Activated CD8-positive, alpha-beta memory T cell treated with anti-CD3 and anti-CD28 coated beads for 4 hours (primary cell): Measurements from ENCODE around the gene TAL1.

ENCODE experiments used
- DNase-seq, 2 donors: peaks; one replicate each; pipeline ENCODE4 v3.0.0-alpha.2; 2020; ENCODE audit warnings: low read depth in 2 of 2

Gene TAL1

GRCh38 chr1:47188791-47189785 is 42.9 kb downstream of the TAL1 start:
- no peak for DNase-seq

GRCh38 chr1:47187926-47188250 is 44.1 kb downstream of the TAL1 start:
- no peak for DNase-seq

GRCh38 chr1:47187231-47187925 is 44.6 kb downstream of the TAL1 start:
- DNase-seq = no peak

GRCh38 chr1:47186267-47187185 is 45.5 kb downstream of the TAL1 start:
- DNase-seq = no peak

- no peak for DNase-seq
Observed at GRCh38 chr1:47184822-47185677, 47.0 kb downstream of the TAL1 start.

- no peak for DNase-seq
Observed at GRCh38 chr1:47184090-47184821, 47.8 kb downstream of the TAL1 start.

GRCh38 chr1:47183308-47184089 is 48.5 kb downstream of the TAL1 start:
- DNase-seq = no peak

- DNase-seq = no peak
Observed at GRCh38 chr1:47182676-47183235, 49.3 kb downstream of the TAL1 start.

- DNase-seq = no peak
Observed at GRCh38 chr1:47181955-47182675, 49.9 kb downstream of the TAL1 start.

- DNase-seq = no peak
Observed at GRCh38 chr1:47181095-47181954, 50.7 kb downstream of the TAL1 start.

GRCh38 chr1:47180603-47181094 is 51.4 kb downstream of the TAL1 start:
- DNase-seq = no peak

GRCh38 chr1:47179988-47180563 is 51.9 kb downstream of the TAL1 start:
- DNase-seq = no peak

- peak; percentile 28 to 34 for DNase-seq
Observed at GRCh38 chr1:47179017-47179987, 52.7 kb downstream of the TAL1 start.

- no peak for DNase-seq
Observed at GRCh38 chr1:47178654-47179016, 53.4 kb downstream of the TAL1 start.

- DNase-seq = no peak
Observed at GRCh38 chr1:47178020-47178419, 54.0 kb downstream of the TAL1 start.
